HG03469 (cell line): ENCODE measurements around the gene KLF11.

Experiments used
- ATAC-seq: cut with Tn5 transposase; IDR thresholded peaks from one replicate; pipeline ENCODE4 v1.9.1; 2021; ENCODE audit warnings: mild to moderate bottlenecking, moderate library complexity, moderate number of reproducible peaks; ENCODE audit not compliant: unreplicated experiment

KLF11 gene

DNA sequence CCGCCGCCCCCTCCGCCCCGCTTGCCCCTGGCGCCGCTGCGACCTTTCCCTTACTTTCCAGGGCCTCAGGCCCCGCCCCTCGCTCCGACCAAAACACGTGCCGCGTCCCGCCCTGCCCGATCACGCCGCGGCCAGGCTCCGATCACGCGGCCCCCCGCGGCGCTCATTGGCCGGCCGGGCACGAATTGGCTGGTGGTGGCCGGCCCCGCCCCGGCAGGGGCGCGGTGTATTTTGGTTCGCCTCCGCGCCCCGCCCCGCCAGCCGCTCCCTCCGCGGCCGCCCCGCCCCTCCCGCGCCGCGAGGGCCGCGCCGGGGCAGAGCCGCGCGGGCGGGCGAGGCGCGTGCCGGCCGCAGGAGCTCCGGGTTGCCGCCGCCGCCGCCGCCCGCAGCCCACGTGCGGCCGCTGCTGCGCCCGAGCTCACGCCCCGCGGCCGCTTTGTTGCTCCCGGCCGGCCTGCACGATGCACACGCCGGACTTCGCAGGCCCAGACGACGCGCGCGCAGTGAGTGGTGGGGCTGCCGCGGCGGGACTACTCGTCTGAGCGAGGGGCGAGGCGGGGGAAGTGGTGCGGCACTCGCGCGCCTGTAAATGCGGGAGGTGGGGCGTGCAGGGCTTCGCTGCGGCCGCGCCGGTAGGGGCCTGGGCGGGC, at the start of gene KLF11:
TSS of gene KLF11 (plus strand) at position 295 of the 650 bp plus-strand sequence. CDS start at position 462, 167 bp downstream.
- peak; percentile 40 for ATAC-seq

DNA sequence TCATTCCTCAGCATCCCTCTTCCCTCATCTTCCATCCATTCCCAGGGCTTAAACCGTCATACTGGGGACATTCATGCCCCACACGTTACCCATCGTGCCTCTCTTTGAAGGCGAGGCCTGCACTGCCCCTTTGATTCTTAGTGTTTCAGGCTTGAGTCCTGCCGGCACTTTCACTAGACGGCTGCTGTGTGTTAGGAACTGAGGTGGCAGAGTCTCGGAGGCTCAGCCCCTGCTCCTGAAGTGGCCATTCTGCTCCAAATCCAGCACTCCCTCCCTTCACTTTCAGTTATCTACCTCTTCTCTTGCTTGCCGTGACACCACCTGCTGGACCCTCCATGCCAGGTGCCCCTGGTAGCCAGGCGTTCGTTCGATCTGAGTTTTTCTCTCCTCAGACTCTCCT, 48.9 kb upstream of the KLF11 start:
- no peak for ATAC-seq

DNA sequence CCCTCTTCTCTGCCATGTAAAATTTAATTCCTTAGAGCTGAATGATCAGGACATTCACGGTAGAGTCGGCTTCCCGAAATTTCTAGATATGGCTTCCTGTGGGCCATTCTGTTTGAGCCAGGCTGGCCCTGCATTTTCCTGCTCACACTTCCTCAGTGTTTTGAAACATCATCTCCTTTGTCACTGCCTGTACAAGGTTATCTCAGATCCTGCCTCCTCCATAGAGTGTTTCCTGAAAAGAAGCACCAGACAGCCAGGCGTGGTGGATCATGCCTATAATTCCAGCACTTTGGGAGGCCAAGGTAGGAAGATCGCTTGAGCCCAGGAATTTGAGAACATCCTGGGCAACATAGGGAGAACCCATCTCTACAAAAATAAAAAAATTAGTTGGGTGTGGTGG, 48.3 kb upstream of the KLF11 start:
- no peak for ATAC-seq

- ATAC-seq, result no peak
Measured at GRCh38 chr2:9996321-9996720, 47.0 kb upstream of the KLF11 start.

DNA sequence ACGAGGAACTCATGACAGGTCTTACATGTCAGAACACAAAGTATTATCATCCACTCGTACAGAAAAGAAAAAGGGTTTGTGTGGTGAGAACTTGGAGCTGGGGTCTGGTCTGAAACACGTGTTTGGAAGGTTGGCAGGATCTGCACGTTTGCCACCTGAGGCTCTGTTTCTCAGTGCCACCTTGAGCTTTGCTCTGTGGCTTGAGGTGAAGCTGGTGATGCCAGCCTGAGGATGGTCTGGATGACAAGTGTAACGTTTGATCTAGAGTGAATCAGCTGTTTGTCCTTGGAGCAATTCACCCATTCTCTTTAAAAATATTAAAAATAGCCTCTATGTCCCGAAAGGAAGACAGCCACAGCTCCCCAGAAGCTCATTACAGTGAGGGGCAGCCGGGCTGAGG, 45.4 kb upstream of the KLF11 start:
- no peak for ATAC-seq

- no peak for ATAC-seq
Measured at GRCh38 chr2:9998916-9999654, 44.3 kb upstream of the KLF11 start.

GRCh38 chr2:9999693-10000092, 43.7 kb upstream of the KLF11 start:
- ATAC-seq, result no peak

DNA sequence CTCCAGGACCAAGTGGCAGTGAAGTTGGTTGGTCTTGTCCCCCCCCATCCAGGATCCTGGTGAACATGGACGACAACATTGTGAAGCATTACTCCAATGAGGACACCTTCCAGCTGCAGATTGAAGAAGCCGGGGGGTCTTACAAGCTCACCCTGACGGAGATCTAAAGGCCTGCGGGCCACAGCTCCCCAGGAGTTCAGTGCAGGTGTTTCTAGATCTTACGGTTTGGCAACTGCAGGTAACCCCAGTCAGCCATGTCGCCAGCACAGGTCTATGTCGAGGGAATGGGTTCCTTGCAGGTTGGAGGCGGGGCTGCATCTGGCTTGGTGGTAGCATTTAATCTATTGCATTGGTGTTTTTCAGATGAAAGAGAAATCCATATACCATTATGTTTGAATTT, 42.8 kb upstream of the KLF11 start:
- no peak for ATAC-seq

DNA sequence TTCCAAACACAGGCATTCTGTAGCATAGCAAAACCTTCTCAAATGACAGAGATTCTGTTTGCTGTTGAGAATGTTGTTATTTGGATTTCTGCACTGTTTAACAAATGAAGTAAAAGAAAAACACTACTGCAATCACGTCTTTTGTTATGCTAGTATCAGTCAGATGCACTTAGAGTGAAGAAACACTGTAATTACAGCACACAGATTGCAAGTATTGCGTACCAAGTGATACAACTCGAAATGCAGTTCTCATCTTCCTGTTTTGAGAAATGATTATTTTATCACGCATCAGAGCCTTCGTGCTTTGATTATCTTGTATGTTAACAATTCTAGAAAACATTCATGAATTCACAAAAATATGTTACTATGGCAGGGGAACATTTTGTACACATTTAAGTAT, 41.8 kb upstream of the KLF11 start:
- no peak for ATAC-seq

GRCh38 chr2:10002109-10002508, 41.2 kb upstream of the KLF11 start:
- ATAC-seq, result no peak

DNA sequence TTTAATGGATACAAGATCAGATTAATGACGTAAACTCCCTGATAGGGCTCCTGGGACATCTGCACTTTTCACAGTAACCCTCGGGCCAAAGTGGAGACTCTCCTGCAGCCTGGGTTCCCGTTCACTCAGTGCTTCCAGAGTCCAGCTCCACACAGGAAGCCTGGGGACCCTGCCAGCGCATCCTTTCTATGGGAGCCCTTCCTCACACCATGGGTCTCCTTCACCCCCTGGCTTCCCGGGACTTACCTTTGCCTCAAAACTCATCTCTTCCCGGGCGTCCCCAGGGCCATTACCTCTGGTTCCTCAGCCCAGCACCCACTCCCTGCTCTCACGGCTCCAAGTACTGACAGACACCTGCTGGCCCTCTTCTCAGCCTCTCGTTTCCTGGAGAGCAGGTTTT, 40.7 kb upstream of the KLF11 start:
- ATAC-seq, result no peak

DNA sequence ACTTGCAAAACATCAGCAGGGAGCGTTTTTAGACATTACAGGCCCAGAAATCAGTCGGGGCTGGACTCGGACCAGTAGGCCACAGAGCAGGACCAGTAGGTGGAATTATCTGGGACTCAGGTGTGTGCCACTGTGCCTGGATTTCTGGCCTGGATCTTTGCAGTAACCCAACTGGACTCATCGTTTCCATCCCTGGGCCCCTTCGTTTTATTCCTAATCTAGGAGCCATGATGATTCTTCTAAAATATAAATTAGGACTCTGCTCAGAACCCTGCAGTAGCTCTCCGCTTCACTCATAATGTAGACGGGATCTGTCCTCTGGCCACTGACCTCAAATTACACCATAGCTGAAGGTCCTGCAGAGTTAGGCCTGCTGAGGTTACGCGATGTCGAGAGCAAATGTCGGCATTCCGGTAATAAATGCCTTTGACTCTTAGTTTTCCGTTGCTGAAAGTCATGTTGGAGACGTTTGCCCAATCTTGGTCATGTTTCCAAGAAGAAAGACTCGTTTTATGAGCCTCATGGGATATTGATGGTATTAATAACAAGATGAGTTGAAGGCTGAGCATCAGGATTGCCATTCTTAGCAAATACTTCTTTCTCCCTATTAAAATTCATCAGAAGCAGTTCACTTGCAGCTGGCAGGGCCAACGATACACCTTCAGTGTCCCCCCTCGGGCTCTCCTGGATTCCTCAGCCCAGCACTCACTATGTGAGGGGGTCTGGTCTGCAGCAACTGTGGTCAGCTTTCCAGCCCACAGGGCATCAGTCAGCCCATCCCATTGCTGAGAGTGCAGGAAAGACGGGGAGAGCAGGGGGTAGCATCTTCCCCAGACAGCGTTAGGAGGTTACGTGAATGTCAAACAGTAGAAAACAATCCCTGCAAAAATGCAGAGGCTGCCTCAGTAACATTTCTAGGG, 39.9 kb upstream of the KLF11 start:
- ATAC-seq, result no peak

DNA sequence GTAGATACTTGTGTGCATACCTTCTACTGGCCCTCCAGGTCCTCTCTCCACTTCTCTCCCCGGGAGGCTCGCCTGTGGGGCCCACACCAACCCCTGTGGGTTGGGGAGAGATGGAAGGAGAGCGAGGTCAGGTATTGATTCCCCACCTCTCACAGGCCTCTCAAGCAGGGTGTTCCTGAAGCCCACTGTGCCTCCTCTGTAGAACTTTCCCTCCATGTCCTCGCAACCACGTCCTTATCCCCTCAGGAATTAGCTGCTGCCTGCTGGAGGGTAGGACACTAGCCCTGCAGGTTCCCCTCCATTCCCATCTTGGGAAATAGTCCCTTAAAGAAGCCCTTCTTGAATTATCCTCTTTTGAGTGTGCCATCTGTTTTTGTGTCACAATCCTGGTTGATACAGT, 38.9 kb upstream of the KLF11 start:
- ATAC-seq, result no peak

DNA sequence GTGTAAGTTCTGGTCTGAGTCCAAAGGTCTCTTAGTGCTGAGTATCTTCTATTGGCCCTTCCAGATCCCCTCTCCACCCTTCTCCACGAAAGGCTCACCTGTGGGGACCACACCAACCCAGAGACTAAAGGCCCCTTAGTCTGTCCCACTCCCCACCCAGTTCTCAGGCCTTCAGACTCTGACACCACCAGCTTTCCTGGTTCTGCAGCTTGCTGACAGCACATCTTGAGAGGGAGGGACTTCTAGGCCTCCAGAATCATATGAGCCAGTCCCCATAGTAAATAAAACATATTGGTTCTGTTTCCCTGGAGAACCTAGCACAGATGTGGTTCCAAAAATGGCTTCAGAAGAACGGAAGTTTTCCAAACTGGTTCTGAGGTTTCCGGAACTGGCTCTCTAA, 38.5 kb upstream of the KLF11 start:
- no peak for ATAC-seq

DNA sequence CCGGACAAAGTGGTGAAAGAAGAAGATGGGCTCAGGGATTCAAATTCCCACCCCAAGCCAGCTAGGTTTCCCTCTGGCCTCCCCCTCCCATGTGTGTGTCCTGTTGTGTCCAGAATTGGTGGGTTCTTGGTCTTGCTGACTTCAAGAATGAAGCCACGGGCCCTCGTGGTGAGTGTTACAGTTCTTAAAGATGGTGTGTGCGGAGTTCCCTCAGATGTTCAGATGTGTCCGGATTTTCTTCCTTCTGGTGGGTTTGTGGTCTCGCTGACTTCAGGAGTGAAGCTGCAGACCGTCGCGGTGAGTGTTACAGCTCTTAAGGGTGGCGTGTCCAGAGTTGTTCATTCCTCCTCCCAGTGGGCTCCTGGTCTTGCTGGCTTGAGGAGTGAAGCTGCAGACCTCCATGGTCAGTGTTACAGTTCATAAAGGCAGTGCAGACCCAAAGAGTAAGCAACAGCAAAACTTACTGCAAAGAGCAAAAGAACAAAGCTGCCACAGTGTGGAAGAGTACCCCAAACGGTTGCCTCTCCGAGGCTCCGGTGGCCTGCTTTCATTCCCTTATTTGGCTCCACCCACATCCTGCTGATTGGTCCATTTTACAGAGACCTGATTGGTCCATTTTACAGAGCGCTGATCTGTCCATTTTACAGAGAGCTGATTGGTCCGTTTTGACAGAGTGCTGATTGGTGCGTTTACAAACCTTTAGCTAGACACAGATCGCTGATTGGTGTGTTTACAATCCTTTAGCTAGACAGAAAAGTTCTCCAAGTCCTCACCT, 37.7 kb upstream of the KLF11 start:
- no peak for ATAC-seq

DNA sequence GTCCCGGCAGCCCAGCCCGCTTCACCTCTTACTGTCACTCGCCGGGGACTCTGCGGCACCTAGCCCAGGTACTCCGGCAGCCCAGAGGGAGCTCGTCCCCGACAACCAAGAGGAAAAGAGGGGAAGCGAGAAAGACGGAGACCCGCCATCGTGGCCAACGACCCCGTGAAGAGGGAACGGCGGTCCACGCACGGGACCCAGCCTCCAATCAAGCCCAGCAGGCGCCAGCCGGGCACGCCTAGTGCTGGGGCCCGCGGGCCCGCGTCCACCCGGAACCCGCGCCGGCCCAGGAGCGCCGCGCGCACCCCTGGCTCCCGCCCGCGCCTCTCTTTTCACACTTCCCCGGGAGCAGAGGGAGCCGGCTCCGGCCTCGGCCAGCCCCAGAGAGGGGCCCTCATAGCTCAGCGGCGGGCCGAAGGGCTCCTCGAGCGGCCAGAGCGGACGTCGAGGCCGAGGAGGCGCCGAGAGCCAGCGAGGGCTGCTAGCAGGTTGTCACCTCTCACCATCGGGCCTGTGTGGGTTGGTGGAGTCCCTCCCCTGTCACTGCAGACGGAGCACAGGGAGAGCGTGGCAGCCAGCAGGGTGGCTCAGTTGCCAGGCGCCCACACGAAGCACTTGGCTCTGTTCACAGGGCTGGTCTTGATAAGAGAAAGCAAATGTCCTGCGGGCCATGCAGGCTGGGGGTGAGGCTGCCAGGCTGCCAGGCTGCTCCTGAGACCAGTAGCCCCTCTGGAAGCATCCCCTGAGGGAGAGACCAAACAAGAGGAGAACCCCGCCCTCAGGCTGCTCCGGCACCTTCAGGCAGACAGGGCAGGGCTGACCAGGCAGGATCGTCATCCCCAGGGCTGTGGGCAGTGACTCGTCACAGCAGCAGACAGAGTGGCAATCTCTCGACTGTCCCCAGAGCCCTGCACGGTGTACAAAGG, 36.9 kb upstream of the KLF11 start:
- ATAC-seq, result no peak

GRCh38 chr2:10007435-10007834, 35.9 kb upstream of the KLF11 start:
- no peak for ATAC-seq

- ATAC-seq, result no peak
Measured at GRCh38 chr2:10007921-10008808, 35.2 kb upstream of the KLF11 start.

- no peak for ATAC-seq
Measured at GRCh38 chr2:10008809-10009176, 34.6 kb upstream of the KLF11 start.
